ENCODE results near the gene SEC16B. TPM values are rescaled to one million over a fixed set of nuclear protein-coding genes. Genes with fewer than 3 reads are reported as not detected.

SEC16B gene
- total and polyA plus RNA-seq, 10 donors: 2.9 to 15.4 (median 7.8) TPM

DNA sequence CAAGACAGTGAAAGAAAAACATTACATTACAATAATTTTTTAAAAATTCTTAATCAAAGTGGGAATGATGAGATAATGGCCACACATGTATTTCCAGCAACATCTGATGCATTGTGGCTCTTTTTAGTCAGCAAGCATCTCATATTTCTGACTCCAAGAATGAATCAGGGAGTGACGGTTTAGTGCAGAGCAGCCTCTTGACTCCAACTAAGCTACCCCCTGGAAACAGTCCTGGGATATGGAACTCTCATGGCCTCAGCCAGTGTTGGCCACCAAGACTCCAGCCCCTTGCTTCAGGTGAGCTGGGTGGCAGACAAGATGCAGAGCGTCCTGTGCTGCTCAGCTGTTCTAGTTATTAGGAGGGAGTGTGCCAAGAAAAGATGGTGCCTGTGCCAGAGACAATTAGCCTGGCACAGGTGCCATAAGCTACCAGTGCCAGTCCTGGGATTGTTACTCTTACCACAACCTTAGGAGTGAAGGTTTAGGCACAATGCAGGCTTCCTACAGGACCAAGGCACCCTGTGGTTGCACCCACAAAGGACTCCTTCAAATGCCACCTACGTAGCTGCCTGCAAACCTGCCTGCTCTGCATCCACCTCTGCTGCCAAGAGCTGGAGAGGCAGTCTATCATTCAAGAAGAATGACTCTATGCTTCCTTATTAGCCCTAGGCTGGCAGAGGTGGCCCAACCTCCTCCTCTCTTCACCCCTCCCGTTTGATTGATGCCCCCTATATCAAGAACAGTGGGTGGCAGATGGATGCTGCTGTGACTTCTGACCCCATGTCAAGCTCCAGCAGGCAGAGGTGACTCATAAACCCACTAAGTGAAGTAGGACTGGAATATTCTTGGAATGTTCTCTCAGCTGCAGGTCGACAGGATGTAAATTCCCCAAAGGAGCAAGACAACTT is 6.0 kb upstream of the SEC16B start:
- Histone ChIP-seq H3K4me1 (no peaks in the 10 kb centered on the region), H3K4me3 (no peak overlapping the region), H3K36me3 (peaks cover 0 to 8% (median 0%) of the 10 kb centered on the region in 6 donors), H3K27me3 (replicated peaks in 1 of 7) (no peaks in the 10 kb centered on the region), H3K27ac (no peak overlapping the region), H3K9me3 (no peaks in the 10 kb centered on the region)
- no peak for DNase-seq
- intact Hi-C loops (cut with DNase I; ENCODE audit: low total_unique reads): no loop called here
- WGBS, 5 donors: 60 to 81% (median 70%) methylated on average over 4 to 5 of the region's 5 CpGs
- TF ChIP-seq, protein P1, sequence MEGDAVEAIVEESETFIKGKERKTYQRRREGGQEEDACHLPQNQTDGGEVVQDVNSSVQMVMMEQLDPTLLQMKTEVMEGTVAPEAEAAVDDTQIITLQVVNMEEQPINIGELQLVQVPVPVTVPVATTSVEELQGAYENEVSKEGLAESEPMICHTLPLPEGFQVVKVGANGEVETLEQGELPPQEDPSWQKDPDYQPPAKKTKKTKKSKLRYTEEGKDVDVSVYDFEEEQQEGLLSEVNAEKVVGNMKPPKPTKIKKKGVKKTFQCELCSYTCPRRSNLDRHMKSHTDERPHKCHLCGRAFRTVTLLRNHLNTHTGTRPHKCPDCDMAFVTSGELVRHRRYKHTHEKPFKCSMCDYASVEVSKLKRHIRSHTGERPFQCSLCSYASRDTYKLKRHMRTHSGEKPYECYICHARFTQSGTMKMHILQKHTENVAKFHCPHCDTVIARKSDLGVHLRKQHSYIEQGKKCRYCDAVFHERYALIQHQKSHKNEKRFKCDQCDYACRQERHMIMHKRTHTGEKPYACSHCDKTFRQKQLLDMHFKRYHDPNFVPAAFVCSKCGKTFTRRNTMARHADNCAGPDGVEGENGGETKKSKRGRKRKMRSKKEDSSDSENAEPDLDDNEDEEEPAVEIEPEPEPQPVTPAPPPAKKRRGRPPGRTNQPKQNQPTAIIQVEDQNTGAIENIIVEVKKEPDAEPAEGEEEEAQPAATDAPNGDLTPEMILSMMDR (IDR thresholded peaks at IDR 0.05 in 8 of 11, conservative IDR thresholded peaks at IDR 0.05 in 3 of 11): no peak
- TF ChIP-seq POLR2AphosphoS5 (IDR thresholded peaks at IDR 0.05) (no peak), POLR2A (IDR thresholded peaks at IDR 0.05) (no peak)

DNA sequence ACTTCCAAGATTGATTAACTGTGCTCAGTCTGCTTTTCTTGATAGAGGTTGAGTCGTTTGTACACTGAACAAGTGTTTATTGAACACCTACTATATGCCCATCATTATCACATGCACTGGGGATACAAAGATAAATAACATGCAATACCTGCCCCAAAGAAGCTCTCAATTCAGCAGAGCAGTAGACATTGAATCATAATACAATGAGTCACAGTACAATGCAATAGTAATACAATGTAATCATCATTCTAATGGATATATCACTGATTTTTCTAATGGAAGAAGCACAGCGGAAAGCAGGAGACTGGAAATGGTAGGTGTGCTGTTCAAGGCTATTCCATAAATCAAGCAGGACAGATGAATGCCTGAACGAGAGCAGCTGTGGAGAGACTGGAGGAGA is 3.7 kb upstream of the SEC16B start:
- intact Hi-C loops (cut with DNase I; ENCODE audit: low total_unique reads): no loop called here
- Histone ChIP-seq H3K4me1 (no peaks in the 10 kb centered on the region), H3K36me3 (peaks cover 0 to 8% (median 0%) of the 10 kb centered on the region in 6 donors), H3K27ac (no peak overlapping the region), H3K9me3 (no peaks in the 10 kb centered on the region), H3K27me3 (replicated peaks in 1 of 7) (no peaks in the 10 kb centered on the region), H3K4me3 (no peak overlapping the region)
- TF ChIP-seq POLR2A (IDR thresholded peaks at IDR 0.05) (no peak), POLR2AphosphoS5 (IDR thresholded peaks at IDR 0.05) (no peak)
- TF ChIP-seq, protein P1 (IDR thresholded peaks at IDR 0.05 in 8 of 11, conservative IDR thresholded peaks at IDR 0.05 in 3 of 11): no peak
- no peak for DNase-seq
- WGBS, 5 donors: 68 to 78% (median 73%) methylated on average over 3 of the region's 3 CpGs

DNA sequence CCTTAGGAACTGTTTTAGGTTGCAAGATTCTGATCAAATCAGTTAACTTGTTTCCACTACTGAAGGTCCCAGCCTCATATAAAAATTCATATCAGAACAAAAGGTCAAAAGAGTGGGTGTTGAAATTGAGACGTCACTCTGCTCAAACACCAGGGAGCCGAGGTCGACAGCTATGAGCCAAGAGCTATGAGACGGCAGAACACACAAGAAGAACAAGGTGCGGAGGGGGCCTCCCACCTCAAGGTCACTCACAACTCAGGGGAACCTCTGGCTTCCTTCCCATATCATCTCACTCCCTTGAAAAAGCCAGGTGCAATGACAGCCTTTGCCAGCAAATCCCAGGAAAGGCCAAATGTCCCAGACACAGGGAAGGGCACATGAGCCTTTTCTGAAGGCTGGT is 749 bp downstream of the SEC16B start:
- Histone ChIP-seq H3K27ac (no peak overlapping the region), H3K4me1 (no peaks in the 10 kb centered on the region), H3K27me3 (replicated peaks in 1 of 7) (no peaks in the 10 kb centered on the region), H3K36me3 (peaks cover 0 to 23% (median 4%) of the 10 kb centered on the region in 6 donors), H3K4me3 (no peak overlapping the region), H3K9me3 (no peaks in the 10 kb centered on the region)
- 64 to 80% (median 74%) methylated on average over 5 of the region's 5 CpGs for WGBS, 5 donors
- intact Hi-C loops (cut with DNase I; ENCODE audit: low total_unique reads): no loop called here
- TF ChIP-seq, protein P1 (IDR thresholded peaks at IDR 0.05 in 8 of 11, conservative IDR thresholded peaks at IDR 0.05 in 3 of 11): no peak
- no peak for TF ChIP-seq POLR2AphosphoS5 (IDR thresholded peaks at IDR 0.05)
- TF ChIP-seq POLR2A (IDR thresholded peaks at IDR 0.05): no peak
- no peak for DNase-seq

DNA sequence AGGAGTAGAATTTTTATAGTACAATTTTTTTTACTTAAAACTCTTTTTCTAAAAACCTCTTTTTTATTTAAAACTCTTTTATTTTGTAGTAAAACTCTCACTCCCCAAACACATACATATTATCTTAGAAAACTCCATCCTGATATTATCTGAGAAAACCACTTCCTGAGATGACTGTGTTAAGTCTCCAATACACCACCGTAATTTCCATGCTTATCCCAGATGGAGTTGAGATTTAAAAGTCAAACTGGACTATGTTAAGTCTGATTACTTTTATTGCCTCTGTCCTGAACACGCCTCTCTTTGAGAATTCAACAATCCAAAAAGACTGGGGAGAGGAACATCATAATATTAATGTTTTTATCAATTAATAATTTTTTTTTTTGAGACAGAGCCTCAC is 3.7 kb downstream of the SEC16B start:
- H3K4me1 ChIP-seq: no peaks in the 10 kb centered on the region
- peaks cover 0 to 26% (median 6%) of the 10 kb centered on the region in 6 donors for H3K36me3 ChIP-seq
- no peak overlapping the region for H3K27ac ChIP-seq
- intact Hi-C loops (cut with DNase I; ENCODE audit: low total_unique reads): no loop called here
- H3K27me3 ChIP-seq (replicated peaks in 1 of 7): no peaks in the 10 kb centered on the region
- no peaks in the 10 kb centered on the region for H3K9me3 ChIP-seq
- DNase-seq: no peak
- TF ChIP-seq, protein P1 (IDR thresholded peaks at IDR 0.05 in 8 of 11, conservative IDR thresholded peaks at IDR 0.05 in 3 of 11): no peak
- no peak for TF ChIP-seq POLR2AphosphoS5 (IDR thresholded peaks at IDR 0.05)
- TF ChIP-seq POLR2A (IDR thresholded peaks at IDR 0.05): no peak
- 55 to 64% (median 60%) methylated on average over 2 of the region's 2 CpGs for WGBS, 5 donors
- no peak overlapping the region for H3K4me3 ChIP-seq
